Ishikawa (cell line): ENCODE measurements around the gene PLEKHA1.
A peak's percentile ranks its signal among the peaks of the same experiment; 100 is the strongest.

ENCODE experiments used
- CEBPB ChIP-seq: IDR thresholded peaks from 2 replicates; pipeline ENCODE4 v1.6.1; 2012
- CREB1 ChIP-seq: IDR thresholded peaks from 2 replicates; pipeline ENCODE4 v1.6.1; 2012; ENCODE audit warnings: low read depth
- EGR1 ChIP-seq: IDR thresholded peaks from 2 replicates; pipeline ENCODE4 v1.6.1; 2012
- EP300 ChIP-seq: IDR thresholded peaks from 2 replicates; pipeline ENCODE4 v1.6.1; 2012; ENCODE audit warnings: borderline replicate concordance
- FOXM1 ChIP-seq: IDR thresholded peaks from 2 replicates; pipeline ENCODE4 v1.6.1; 2012; ENCODE audit warnings: low read depth, borderline replicate concordance
- NFIC ChIP-seq: IDR thresholded peaks from 2 replicates; pipeline ENCODE4 v1.6.1; 2012
- RAD21 ChIP-seq: IDR thresholded peaks from 2 replicates; pipeline ENCODE4 v1.6.1; 2012; ENCODE audit warnings: low read depth
- TAF1 ChIP-seq: IDR thresholded peaks from 2 replicates; pipeline ENCODE4 v1.6.1; 2012; ENCODE audit warnings: low read depth, mild to moderate bottlenecking
- TCF12 ChIP-seq: IDR thresholded peaks from 2 replicates; pipeline ENCODE4 v1.6.1; 2012; ENCODE audit warnings: low read depth
- TEAD4 ChIP-seq: IDR thresholded peaks from 2 replicates; pipeline ENCODE4 v1.6.1; 2012
- USF1 ChIP-seq: IDR thresholded peaks from 2 replicates; pipeline ENCODE4 v1.6.1; 2012
- YY1 ChIP-seq: IDR thresholded peaks from 2 replicates; pipeline ENCODE4 v1.6.1; 2012; ENCODE audit warnings: low read depth
- ZBTB7A ChIP-seq: IDR thresholded peaks from 2 replicates; pipeline ENCODE4 v1.6.1; 2012; ENCODE audit warnings: low read depth
- TF ChIP-seq, protein P1 (sequence below): IDR thresholded peaks from 2 replicates; pipeline ENCODE4 v1.6.1; 2012; ENCODE audit warnings: low read depth, mild to moderate bottlenecking
- TF ChIP-seq, protein P2 (sequence below): IDR thresholded peaks from 2 replicates; pipeline ENCODE4 v1.6.1; 2012

The PLEKHA1 gene

GRCh38 chr10:122460891-122461293 is 86.4 kb downstream of the PLEKHA1 start:
- TF ChIP-seq CREB1 (no peak), ZBTB7A (0 out of 2 replicates have a peak, but pooled peaks have one; percentile 35)

GRCh38 chr10:122461367-122461728 is 86.8 kb downstream of the PLEKHA1 start, which contains the start of gene HTRA1:
HTRA1 (plus strand) TSS chr10:122461553; CDS start chr10:122461653, 100 bp downstream.
- TF ChIP-seq TEAD4 (no peak; the same call in 1 of the 2 replicates), EP300 (no peak), TAF1 (no peak; the same call in 1 of the 2 replicates), USF1 (no peak), RAD21 (no peak), NFIC (no peak), CEBPB (no peak), CREB1 (no peak), FOXM1 (no peak), EGR1 (no peak), YY1 (no peak; the same call in 1 of the 2 replicates), ZBTB7A (no peak), TCF12 (no peak)
- TF ChIP-seq, protein P1, sequence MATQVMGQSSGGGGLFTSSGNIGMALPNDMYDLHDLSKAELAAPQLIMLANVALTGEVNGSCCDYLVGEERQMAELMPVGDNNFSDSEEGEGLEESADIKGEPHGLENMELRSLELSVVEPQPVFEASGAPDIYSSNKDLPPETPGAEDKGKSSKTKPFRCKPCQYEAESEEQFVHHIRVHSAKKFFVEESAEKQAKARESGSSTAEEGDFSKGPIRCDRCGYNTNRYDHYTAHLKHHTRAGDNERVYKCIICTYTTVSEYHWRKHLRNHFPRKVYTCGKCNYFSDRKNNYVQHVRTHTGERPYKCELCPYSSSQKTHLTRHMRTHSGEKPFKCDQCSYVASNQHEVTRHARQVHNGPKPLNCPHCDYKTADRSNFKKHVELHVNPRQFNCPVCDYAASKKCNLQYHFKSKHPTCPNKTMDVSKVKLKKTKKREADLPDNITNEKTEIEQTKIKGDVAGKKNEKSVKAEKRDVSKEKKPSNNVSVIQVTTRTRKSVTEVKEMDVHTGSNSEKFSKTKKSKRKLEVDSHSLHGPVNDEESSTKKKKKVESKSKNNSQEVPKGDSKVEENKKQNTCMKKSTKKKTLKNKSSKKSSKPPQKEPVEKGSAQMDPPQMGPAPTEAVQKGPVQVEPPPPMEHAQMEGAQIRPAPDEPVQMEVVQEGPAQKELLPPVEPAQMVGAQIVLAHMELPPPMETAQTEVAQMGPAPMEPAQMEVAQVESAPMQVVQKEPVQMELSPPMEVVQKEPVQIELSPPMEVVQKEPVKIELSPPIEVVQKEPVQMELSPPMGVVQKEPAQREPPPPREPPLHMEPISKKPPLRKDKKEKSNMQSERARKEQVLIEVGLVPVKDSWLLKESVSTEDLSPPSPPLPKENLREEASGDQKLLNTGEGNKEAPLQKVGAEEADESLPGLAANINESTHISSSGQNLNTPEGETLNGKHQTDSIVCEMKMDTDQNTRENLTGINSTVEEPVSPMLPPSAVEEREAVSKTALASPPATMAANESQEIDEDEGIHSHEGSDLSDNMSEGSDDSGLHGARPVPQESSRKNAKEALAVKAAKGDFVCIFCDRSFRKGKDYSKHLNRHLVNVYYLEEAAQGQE: no peak
- TF ChIP-seq, protein P2, sequence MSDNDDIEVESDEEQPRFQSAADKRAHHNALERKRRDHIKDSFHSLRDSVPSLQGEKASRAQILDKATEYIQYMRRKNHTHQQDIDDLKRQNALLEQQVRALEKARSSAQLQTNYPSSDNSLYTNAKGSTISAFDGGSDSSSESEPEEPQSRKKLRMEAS: no peak; the same call in 1 of the 2 replicates

- TF ChIP-seq TCF12 (0 out of 2 replicates have a peak, but pooled peaks have one; percentile 37), TEAD4 (no peak)
These were observed 87.4 kb downstream of the PLEKHA1 start for GRCh38 chr10:122461729-122462532.

DNA sequence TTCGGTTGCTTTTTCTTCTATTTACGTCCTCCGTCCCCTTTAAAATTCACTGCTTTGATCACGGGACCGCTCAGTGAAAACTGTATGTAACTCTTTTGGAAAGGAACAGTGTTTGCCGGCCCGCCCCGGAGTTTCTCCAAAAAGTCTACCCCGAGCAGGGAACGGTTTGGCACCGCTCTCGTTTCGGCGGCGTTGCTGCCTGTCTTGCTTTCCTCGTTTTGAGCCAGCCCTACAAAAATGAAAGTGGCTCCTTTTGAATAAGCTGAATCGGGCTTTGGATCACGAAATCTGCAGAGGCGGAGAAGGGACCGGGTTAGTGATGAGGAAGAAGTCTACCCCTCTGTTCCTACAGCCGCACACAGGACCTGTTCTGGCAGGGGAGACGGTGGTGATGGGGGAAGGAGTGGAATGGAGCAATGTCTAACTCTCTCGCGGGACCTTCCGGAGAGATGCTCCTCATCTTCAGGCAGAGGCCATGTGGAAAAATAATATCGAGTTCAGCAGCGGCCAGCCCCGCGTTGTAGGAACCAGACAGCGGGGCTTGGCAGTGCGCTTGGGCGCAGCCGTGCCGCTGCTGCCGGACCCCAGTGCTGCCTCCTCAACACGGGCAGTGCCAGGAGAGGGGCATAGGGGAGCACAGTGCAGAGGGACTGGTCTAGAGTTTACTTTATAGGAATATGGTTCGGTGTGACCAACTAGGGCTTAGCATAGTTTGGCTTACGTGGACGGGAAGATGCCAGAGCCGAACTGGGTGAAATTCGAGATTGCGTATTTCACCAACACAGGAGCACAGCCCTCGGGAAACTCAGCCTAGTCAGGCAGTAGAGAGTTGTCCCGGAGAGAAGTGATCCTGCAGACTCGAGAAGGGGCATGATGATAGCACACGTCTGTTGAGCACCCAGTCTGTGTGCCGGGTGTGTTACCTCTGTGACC is 88.3 kb downstream of the PLEKHA1 start:
- TF ChIP-seq FOXM1 (no peak), YY1 (no peak), ZBTB7A (no peak), EGR1 (no peak), TCF12 (no peak), EP300 (no peak), TEAD4 (no peak)
- TF ChIP-seq, protein P1: no peak

DNA sequence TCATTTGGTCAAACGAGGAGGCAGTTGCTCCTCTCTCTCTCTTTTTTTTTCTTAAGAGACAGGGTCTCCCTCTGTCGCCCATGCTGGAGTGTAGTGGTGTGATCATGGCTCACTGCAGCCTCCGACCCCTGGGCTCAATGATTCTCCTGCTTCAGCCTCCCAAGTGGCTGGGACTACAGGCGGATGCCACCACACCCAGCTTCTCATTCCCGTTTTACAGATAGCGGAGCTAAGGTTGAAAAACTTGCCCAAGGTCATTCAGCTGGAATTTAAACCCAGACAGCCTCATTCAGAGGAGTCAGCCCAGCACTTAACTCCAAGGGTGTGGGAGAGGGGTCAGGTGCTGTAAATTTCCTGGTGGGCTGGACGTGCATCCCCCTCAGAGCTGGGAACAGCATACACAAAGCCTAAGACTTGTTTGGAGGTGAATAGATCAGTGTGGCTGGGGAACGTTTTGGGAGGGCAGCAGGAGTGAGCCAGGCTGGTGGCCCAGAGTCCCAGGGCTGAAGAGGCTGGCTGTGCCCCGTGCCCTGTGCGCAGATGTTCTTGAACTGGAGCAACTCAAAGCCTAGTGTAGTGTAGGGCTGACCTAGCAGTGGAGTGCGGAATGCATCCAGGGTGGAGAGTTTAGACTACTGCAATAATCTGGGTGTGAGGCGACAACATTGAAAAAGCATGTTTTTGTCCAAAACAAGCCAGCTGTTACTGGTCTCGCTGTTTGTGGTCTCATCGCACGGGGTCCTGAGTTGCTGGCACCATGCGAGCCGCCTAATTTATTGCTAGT is 89.2 kb downstream of the PLEKHA1 start:
- TF ChIP-seq TAF1 (no peak), USF1 (no peak), CREB1 (no peak), RAD21 (no peak), ZBTB7A (no peak), TCF12 (no peak), TEAD4 (no peak), NFIC (no peak), CEBPB (no peak), YY1 (no peak), EGR1 (no peak), EP300 (no peak), FOXM1 (no peak)
- TF ChIP-seq, protein P2: no peak
- TF ChIP-seq, protein P1: no peak
